GM23338 (cell line): Measurements from ENCODE around the gene ZNF512. TPM values are rescaled to one million over a fixed set of nuclear protein-coding genes. Genes with fewer than 3 reads are reported as not detected.

ENCODE experiments used
- ATAC-seq: fragments of 200-7000 bp; cut with Tn5 transposase; 3 replicates; pipeline ENCODE4 v1.9.1; 2020
- DNase-seq: peaks from one replicate; pipeline ENCODE4 v3.0.0-alpha.2; 2015; ENCODE audit warnings: low spot score
- H2AFZ ChIP-seq: fragments of 200-600 bp; sonication (generic); 2 replicates; pipeline ENCODE4 v1.8.0; 2016; ENCODE audit warnings: antibody characterized with exemption, mild to moderate bottlenecking, moderate library complexity
- H3F3A ChIP-seq: fragments of 200-600 bp; sonication (generic); replicated peaks from 2 replicates; pipeline ENCODE4 v1.8.0; 2017; ENCODE audit warnings: antibody characterized with exemption, mixed run types, low read depth
- H3K27ac ChIP-seq: fragments of 200-600 bp; sonication (generic); 2 replicates; pipeline ENCODE4 v1.6.1; 2016; ENCODE audit warnings: low read depth
- H3K27me3 ChIP-seq: fragments of 200-600 bp; sonication (generic); 2 replicates; pipeline ENCODE4 v1.8.0; 2016; ENCODE audit warnings: mild to moderate bottlenecking, mixed run types, moderate library complexity; ENCODE audit not compliant: insufficient read depth
- H3K36me3 ChIP-seq: fragments of 200-600 bp; sonication (generic); 2 replicates; pipeline ENCODE4 v1.8.0; 2016; ENCODE audit warnings: mild to moderate bottlenecking; ENCODE audit not compliant: insufficient read depth
- H3K4me1 ChIP-seq: fragments of 200-600 bp; sonication (generic); 2 replicates; pipeline ENCODE4 v1.8.0; 2016; ENCODE audit warnings: mild to moderate bottlenecking, moderate library complexity; ENCODE audit not compliant: insufficient read depth
- H3K4me2 ChIP-seq: fragments of 200-600 bp; sonication (generic); 2 replicates; pipeline ENCODE4 v1.7.1; 2017; ENCODE audit warnings: mixed run types
- H3K4me3 ChIP-seq: fragments of 200-600 bp; sonication (generic); 2 replicates; pipeline ENCODE4 v1.6.1; 2016; ENCODE audit warnings: mixed run types
- H3K79me2 ChIP-seq: fragments of 200-600 bp; sonication (generic); replicated peaks from 2 replicates; pipeline ENCODE4 v1.8.0; 2017; ENCODE audit warnings: mild to moderate bottlenecking; ENCODE audit not compliant: insufficient read depth
- H3K9me2 ChIP-seq: fragments of 200-600 bp; sonication (generic); 2 replicates; pipeline ENCODE4 v1.8.0; 2017; ENCODE audit not compliant: insufficient read depth
- H4K20me1 ChIP-seq: fragments of 200-600 bp; sonication (generic); replicated peaks from 2 replicates; pipeline ENCODE4 v1.8.0; 2017; ENCODE audit warnings: mild to moderate bottlenecking; ENCODE audit not compliant: insufficient read depth
- H3K27ac Mint-ChIP-seq: 2 replicates; pipeline ENCODE4 v1.8.0; 2020; ENCODE audit warnings: inconsistent platforms, mild to moderate bottlenecking, moderate library complexity, mixed read lengths
- H3K27me3 Mint-ChIP-seq: 3 replicates; pipeline ENCODE4 v1.8.0; 2022; ENCODE audit warnings: low read depth, mild to moderate bottlenecking, moderate library complexity, mixed read lengths, inconsistent platforms; ENCODE audit not compliant: insufficient read depth, poor library complexity
- H3K36me3 Mint-ChIP-seq: 3 replicates; pipeline ENCODE4 v1.8.0; 2021; ENCODE audit warnings: low read depth, mild to moderate bottlenecking, inconsistent platforms, moderate library complexity, mixed read lengths
- H3K4me1 Mint-ChIP-seq: 3 replicates; pipeline ENCODE4 v1.8.0; 2020; ENCODE audit warnings: mild to moderate bottlenecking, inconsistent platforms, mixed read lengths
- H3K4me3 Mint-ChIP-seq: 3 replicates; pipeline ENCODE4 v1.8.0; 2021; ENCODE audit warnings: moderate library complexity, mild to moderate bottlenecking, inconsistent platforms, mixed read lengths
- H3K9me3 Mint-ChIP-seq: 3 replicates; pipeline ENCODE4 v1.8.0; 2020; ENCODE audit warnings: moderate library complexity, mild to moderate bottlenecking, inconsistent platforms, mixed read lengths
- CREB1 ChIP-seq: fragments of 250-450 bp; sonication (Bioruptor Pico); IDR thresholded peaks from 2 replicates; pipeline ENCODE4 v1.5.0; 2020; ENCODE audit warnings: low read depth, mild to moderate bottlenecking, moderate library complexity
- CTCF ChIP-seq, 2 experiments: fragments of 200-600 bp in 1 of 2; sonication (generic) in 1 of 2; conservative IDR thresholded peaks; 2 replicates each; pipeline versions ENCODE4 v1.5.1 to v1.6.1; 2016 to 2017; ENCODE audit warnings: antibody characterized with exemption in 2 of 2, low read depth in 2 of 2, mild to moderate bottlenecking in 2 of 2, moderate library complexity in 1 of 2
- EZH2 ChIP-seq: fragments of 200-600 bp; sonication (generic); IDR thresholded peaks from one replicate; pipeline ENCODE4 v1.8.0; 2017; ENCODE audit warnings: antibody characterized with exemption, mild to moderate bottlenecking, low read depth; ENCODE audit not compliant: unreplicated experiment
- EZH2phosphoT487 ChIP-seq: fragments of 200-600 bp; sonication (generic); IDR thresholded peaks from one replicate; pipeline ENCODE4 v1.8.1; 2018; ENCODE audit warnings: antibody characterized with exemption; ENCODE audit not compliant: unreplicated experiment
- JUNB ChIP-seq: IDR thresholded peaks from one replicate; pipeline ENCODE4 v1.6.1; 2016; ENCODE audit warnings: antibody characterized with exemption; ENCODE audit not compliant: unreplicated experiment
- NANOG ChIP-seq: IDR thresholded peaks from 2 replicates; pipeline ENCODE4 v1.6.1; 2016; ENCODE audit warnings: antibody characterized with exemption, borderline replicate concordance
- POLR2AphosphoS5 ChIP-seq: IDR thresholded peaks from 2 replicates; pipeline ENCODE4 v1.6.1; 2016; ENCODE audit warnings: antibody characterized with exemption, low read depth
- STAT1 ChIP-seq: IDR thresholded peaks from one replicate; pipeline ENCODE4 v1.6.1; 2016; ENCODE audit warnings: antibody characterized with exemption; ENCODE audit not compliant: unreplicated experiment
- ZNF114 ChIP-seq: fragments of 250-450 bp; sonication (Bioruptor Pico); IDR thresholded peaks from 2 replicates; pipeline ENCODE4 v1.5.0; 2020; ENCODE audit warnings: mild to moderate bottlenecking, moderate library complexity
- ZNF331 ChIP-seq: fragments of 250-450 bp; sonication (Bioruptor Pico); IDR thresholded peaks from 2 replicates; pipeline ENCODE4 v1.5.0; 2020; ENCODE audit warnings: low read depth, mild to moderate bottlenecking, moderate library complexity
- polyA plus RNA-seq: library from polyadenylated mRNA; unstranded; fragments of >200 nt; fragmentation: Nextera tagmentation; extraction: Ambion mirVana; gene quantifications from 2 replicates; pipeline ENCODE4 v1.2.1, GENCODE V29; 2016
- total RNA-seq: library from RNA; depleted of rRNA; stranded (reverse); fragments of >200 nt; shearing (Covaris generic); gene quantifications from 2 replicates; pipeline ENCODE4 v1.2.3, GENCODE V29; 2014
- TF ChIP-seq, protein P1 (sequence below): fragments of 250-450 bp; sonication (Bioruptor Pico); IDR thresholded peaks from 2 replicates; pipeline ENCODE4 v1.5.0; 2020; ENCODE audit warnings: mild to moderate bottlenecking, moderate library complexity
- TF ChIP-seq, protein P2 (sequence below): IDR thresholded peaks from one replicate; pipeline ENCODE4 v1.6.1; 2018; ENCODE audit warnings: antibody characterized with exemption; ENCODE audit not compliant: unreplicated experiment
- TF ChIP-seq, protein P3 (sequence below): IDR thresholded peaks from 2 replicates; pipeline ENCODE4 v1.6.1; 2016; ENCODE audit warnings: antibody characterized with exemption

The ZNF512 gene
- total and polyA plus RNA-seq, 2 experiments from 2014 or later = 26.0 to 38.4 TPM

- H3K27ac ChIP-seq = no peak overlapping the region
- Mint-ChIP-seq H3K27ac (no peak overlapping the region), H3K4me1 (no peaks in the 10 kb centered on the region), H3K9me3 (peaks cover 45% of the 10 kb centered on the region), H3K4me3 (no peak overlapping the region), H3K27me3 (peaks cover 5% of the 10 kb centered on the region), H3K36me3 (peaks cover 67% of the 10 kb centered on the region)
- no peaks in the 10 kb centered on the region for H3K9me2 ChIP-seq
- TF ChIP-seq, protein P1, sequence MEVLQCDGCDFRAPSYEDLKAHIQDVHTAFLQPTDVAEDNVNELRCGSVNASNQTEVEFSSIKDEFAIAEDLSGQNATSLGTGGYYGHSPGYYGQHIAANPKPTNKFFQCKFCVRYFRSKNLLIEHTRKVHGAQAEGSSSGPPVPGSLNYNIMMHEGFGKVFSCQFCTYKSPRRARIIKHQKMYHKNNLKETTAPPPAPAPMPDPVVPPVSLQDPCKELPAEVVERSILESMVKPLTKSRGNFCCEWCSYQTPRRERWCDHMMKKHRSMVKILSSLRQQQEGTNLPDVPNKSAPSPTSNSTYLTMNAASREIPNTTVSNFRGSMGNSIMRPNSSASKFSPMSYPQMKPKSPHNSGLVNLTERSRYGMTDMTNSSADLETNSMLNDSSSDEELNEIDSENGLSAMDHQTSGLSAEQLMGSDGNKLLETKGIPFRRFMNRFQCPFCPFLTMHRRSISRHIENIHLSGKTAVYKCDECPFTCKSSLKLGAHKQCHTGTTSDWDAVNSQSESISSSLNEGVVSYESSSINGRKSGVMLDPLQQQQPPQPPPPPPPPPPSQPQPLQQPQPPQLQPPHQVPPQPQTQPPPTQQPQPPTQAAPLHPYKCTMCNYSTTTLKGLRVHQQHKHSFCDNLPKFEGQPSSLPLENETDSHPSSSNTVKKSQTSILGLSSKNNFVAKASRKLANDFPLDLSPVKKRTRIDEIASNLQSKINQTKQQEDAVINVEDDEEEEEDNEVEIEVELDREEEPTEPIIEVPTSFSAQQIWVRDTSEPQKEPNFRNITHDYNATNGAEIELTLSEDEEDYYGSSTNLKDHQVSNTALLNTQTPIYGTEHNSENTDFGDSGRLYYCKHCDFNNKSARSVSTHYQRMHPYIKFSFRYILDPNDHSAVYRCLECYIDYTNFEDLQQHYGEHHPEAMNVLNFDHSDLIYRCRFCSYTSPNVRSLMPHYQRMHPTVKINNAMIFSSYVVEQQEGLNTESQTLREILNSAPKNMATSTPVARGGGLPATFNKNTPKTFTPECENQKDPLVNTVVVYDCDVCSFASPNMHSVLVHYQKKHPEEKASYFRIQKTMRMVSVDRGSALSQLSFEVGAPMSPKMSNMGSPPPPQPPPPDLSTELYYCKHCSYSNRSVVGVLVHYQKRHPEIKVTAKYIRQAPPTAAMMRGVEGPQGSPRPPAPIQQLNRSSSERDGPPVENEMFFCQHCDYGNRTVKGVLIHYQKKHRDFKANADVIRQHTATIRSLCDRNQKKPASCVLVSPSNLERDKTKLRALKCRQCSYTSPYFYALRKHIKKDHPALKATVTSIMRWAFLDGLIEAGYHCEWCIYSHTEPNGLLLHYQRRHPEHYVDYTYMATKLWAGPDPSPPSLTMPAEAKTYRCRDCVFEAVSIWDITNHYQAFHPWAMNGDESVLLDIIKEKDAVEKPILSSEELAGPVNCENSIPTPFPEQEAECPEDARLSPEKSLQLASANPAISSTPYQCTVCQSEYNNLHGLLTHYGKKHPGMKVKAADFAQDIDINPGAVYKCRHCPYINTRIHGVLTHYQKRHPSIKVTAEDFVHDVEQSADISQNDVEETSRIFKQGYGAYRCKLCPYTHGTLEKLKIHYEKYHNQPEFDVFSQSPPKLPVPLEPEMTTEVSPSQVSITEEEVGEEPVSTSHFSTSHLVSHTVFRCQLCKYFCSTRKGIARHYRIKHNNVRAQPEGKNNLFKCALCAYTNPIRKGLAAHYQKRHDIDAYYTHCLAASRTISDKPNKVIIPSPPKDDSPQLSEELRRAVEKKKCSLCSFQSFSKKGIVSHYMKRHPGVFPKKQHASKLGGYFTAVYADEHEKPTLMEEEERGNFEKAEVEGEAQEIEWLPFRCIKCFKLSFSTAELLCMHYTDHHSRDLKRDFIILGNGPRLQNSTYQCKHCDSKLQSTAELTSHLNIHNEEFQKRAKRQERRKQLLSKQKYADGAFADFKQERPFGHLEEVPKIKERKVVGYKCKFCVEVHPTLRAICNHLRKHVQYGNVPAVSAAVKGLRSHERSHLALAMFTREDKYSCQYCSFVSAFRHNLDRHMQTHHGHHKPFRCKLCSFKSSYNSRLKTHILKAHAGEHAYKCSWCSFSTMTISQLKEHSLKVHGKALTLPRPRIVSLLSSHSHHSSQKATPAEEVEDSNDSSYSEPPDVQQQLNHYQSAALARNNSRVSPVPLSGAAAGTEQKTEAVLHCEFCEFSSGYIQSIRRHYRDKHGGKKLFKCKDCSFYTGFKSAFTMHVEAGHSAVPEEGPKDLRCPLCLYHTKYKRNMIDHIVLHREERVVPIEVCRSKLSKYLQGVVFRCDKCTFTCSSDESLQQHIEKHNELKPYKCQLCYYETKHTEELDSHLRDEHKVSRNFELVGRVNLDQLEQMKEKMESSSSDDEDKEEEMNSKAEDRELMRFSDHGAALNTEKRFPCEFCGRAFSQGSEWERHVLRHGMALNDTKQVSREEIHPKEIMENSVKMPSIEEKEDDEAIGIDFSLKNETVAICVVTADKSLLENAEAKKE (CRISPR knock-in tag) = no peak
- TF ChIP-seq ZNF114 (CRISPR knock-in tag) (no peak), POLR2AphosphoS5 (no peak), STAT1 (no peak), CREB1 (no peak), CTCF (conservative IDR thresholded peaks at IDR 0.05; ENCODE audit: low read depth in 2 of 2) (no peak), NANOG (no peak), JUNB (no peak), ZNF331 (CRISPR knock-in tag) (no peak), EZH2phosphoT487 (no peak), EZH2 (no peak)
- TF ChIP-seq, protein P2, sequence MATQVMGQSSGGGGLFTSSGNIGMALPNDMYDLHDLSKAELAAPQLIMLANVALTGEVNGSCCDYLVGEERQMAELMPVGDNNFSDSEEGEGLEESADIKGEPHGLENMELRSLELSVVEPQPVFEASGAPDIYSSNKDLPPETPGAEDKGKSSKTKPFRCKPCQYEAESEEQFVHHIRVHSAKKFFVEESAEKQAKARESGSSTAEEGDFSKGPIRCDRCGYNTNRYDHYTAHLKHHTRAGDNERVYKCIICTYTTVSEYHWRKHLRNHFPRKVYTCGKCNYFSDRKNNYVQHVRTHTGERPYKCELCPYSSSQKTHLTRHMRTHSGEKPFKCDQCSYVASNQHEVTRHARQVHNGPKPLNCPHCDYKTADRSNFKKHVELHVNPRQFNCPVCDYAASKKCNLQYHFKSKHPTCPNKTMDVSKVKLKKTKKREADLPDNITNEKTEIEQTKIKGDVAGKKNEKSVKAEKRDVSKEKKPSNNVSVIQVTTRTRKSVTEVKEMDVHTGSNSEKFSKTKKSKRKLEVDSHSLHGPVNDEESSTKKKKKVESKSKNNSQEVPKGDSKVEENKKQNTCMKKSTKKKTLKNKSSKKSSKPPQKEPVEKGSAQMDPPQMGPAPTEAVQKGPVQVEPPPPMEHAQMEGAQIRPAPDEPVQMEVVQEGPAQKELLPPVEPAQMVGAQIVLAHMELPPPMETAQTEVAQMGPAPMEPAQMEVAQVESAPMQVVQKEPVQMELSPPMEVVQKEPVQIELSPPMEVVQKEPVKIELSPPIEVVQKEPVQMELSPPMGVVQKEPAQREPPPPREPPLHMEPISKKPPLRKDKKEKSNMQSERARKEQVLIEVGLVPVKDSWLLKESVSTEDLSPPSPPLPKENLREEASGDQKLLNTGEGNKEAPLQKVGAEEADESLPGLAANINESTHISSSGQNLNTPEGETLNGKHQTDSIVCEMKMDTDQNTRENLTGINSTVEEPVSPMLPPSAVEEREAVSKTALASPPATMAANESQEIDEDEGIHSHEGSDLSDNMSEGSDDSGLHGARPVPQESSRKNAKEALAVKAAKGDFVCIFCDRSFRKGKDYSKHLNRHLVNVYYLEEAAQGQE = no peak
- TF ChIP-seq, protein P3, sequence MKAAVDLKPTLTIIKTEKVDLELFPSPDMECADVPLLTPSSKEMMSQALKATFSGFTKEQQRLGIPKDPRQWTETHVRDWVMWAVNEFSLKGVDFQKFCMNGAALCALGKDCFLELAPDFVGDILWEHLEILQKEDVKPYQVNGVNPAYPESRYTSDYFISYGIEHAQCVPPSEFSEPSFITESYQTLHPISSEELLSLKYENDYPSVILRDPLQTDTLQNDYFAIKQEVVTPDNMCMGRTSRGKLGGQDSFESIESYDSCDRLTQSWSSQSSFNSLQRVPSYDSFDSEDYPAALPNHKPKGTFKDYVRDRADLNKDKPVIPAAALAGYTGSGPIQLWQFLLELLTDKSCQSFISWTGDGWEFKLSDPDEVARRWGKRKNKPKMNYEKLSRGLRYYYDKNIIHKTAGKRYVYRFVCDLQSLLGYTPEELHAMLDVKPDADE = no peak
- no peaks in the 10 kb centered on the region for H3K27me3 ChIP-seq
- no peaks in the 10 kb centered on the region for H3K4me1 ChIP-seq
- H4K20me1 ChIP-seq = peaks cover 47% of the 10 kb centered on the region
- H2AFZ ChIP-seq = no peak overlapping the region
- ATAC-seq (no peak), DNase-seq (no peak)
- H3K36me3 ChIP-seq = peaks cover 13% of the 10 kb centered on the region
- H3F3A ChIP-seq = no peaks in the 10 kb centered on the region
- H3K4me3 ChIP-seq = no peak overlapping the region
- no peak overlapping the region for H3K4me2 ChIP-seq
- peaks cover 85% of the 10 kb centered on the region for H3K79me2 ChIP-seq
These were observed 13.8 kb downstream of the ZNF512 start for GRCh38 chr2:27596627-27597026.
